Endometrium (tissue), 2 donors: ENCODE data around the gene ADRA1B.

Experiments used
- FAIRE-seq: peaks from 2 replicates; lab custom pipeline; 2012; peaks lifted over from hg19 to GRCh38; lab: Jason Lieb, UNC
- donor health status: control.
- donor health status: control.

Gene ADRA1B

GRCh38 chr5:159915904-159916840 lies at the start of gene ADRA1B:
ADRA1B (plus strand) TSS chr5:159916482; CDS start chr5:159916906, 424 bp downstream.
- no peak for FAIRE-seq

GRCh38 chr5:159873680-159874079 lies 42.6 kb upstream of the ADRA1B start:
- FAIRE-seq, result no peak

GRCh38 chr5:159874263-159874662 lies 42.0 kb upstream of the ADRA1B start:
- FAIRE-seq, result no peak

- FAIRE-seq, result no peak
These were observed 39.3 kb upstream of the ADRA1B start for GRCh38 chr5:159877016-159877415.

GRCh38 chr5:159877894-159878448 lies 38.3 kb upstream of the ADRA1B start:
- FAIRE-seq, result no peak

GRCh38 chr5:159878988-159879471 lies 37.3 kb upstream of the ADRA1B start:
- no peak for FAIRE-seq

GRCh38 chr5:159880676-159881075 lies 35.6 kb upstream of the ADRA1B start:
- FAIRE-seq, result no peak

- no peak for FAIRE-seq
These were observed 34.3 kb upstream of the ADRA1B start for GRCh38 chr5:159881967-159882366.

- no peak for FAIRE-seq
These were observed 32.7 kb upstream of the ADRA1B start for GRCh38 chr5:159883522-159883950.

GRCh38 chr5:159884917-159885620 lies 31.2 kb upstream of the ADRA1B start:
- FAIRE-seq, result no peak

- no peak for FAIRE-seq
These were observed 30.0 kb upstream of the ADRA1B start for GRCh38 chr5:159886296-159886695.

GRCh38 chr5:159887050-159887449 lies 29.2 kb upstream of the ADRA1B start:
- FAIRE-seq, result no peak

- no peak for FAIRE-seq
These were observed 27.4 kb upstream of the ADRA1B start for GRCh38 chr5:159888860-159889259.

- FAIRE-seq, result no peak
These were observed 26.1 kb upstream of the ADRA1B start for GRCh38 chr5:159890141-159890540.

GRCh38 chr5:159891371-159891770 lies 24.9 kb upstream of the ADRA1B start:
- no peak for FAIRE-seq

- no peak for FAIRE-seq
These were observed 23.1 kb upstream of the ADRA1B start for GRCh38 chr5:159893040-159893695.

GRCh38 chr5:159894149-159894720 lies 22.0 kb upstream of the ADRA1B start:
- peak; percentile 98 for FAIRE-seq

- no peak for FAIRE-seq
These were observed 18.4 kb upstream of the ADRA1B start for GRCh38 chr5:159897786-159898393.

GRCh38 chr5:159899067-159900049 lies 16.9 kb upstream of the ADRA1B start:
- FAIRE-seq, result no peak

- FAIRE-seq, result no peak
These were observed 15.0 kb upstream of the ADRA1B start for GRCh38 chr5:159901308-159901707.
